GM12878 (cell line): Measurements from ENCODE around the gene RPAP3. TPM values are rescaled to one million over a fixed set of nuclear protein-coding genes. Genes with fewer than 3 reads are reported as not detected.

ENCODE experiments used
- ATAC-seq: fragments of 200-7000 bp; cut with Tn5 transposase; 3 replicates; pipeline ENCODE4 v1.9.1; 2020; ENCODE audit warnings: mild to moderate bottlenecking, moderate library complexity
- BruUV-seq: library from RNA; stranded (reverse); fragments of 400-500 nt; replicated peaks from 2 replicates; lab custom pipeline; 2021; lab: Mats Ljungman, UMichigan
- CTCF ChIA-PET: fragments of 300-600 bp; sonication (Branson Sonifier 250); formaldehyde crosslinking; extraction: SDS; loops from one replicate; lab custom pipeline; 2021; ENCODE audit warnings: inconsistent platforms; lab: Yijun Ruan, JAX
- POLR2A ChIA-PET: fragments of 350-600 bp; formaldehyde crosslinking; extraction: SDS; loops from one replicate; lab custom pipeline; 2021; ENCODE audit warnings: inconsistent platforms; lab: Charles Lee
- RAD21 ChIA-PET: fragments of 300-600 bp; sonication (Branson Sonifier 250); formaldehyde crosslinking; loops from one replicate; lab custom pipeline; 2023; ENCODE audit warnings: antibody characterized with exemption; ENCODE audit not compliant: unreplicated experiment; lab: Charles Lee
- SMC1A ChIA-PET: fragments of 300-600 bp; sonication (Branson Sonifier 250); formaldehyde crosslinking; loops from one replicate; lab custom pipeline; 2023; ENCODE audit not compliant: unreplicated experiment, uncharacterized antibody; lab: Charles Lee
- DNase-seq: peaks from one replicate; pipeline ENCODE4 v3.0.0-alpha.2; 2011; ENCODE audit warnings: low read depth, low spot score
- FAIRE-seq: peaks from 3 replicates; lab custom pipeline; 2011; peaks lifted over from hg19 to GRCh38; lab: Jason Lieb, UNC
- H2AFZ ChIP-seq: 2 replicates; pipeline ENCODE4 v1.6.0; 2011; ENCODE audit warnings: low read depth, low read length, control low read depth; ENCODE audit not compliant: control insufficient read depth
- H3K27ac ChIP-seq: 2 replicates; pipeline ENCODE4 v1.5.1; 2011; ENCODE audit warnings: control low read depth; ENCODE audit not compliant: control insufficient read depth, insufficient read depth
- H3K27me3 ChIP-seq, 2 experiments: replicated peaks in 1 of 2; 2 replicates each; pipeline versions ENCODE4 v1.6.0 to v1.6.1; 2011; ENCODE audit warnings: low read length in 1 of 2; ENCODE audit not compliant: control insufficient read depth in 2 of 2, insufficient read depth in 2 of 2
- H3K36me3 ChIP-seq, 2 experiments: 2 replicates each; pipeline ENCODE4 v1.5.1; 2011; ENCODE audit warnings: low read length in 1 of 2; ENCODE audit not compliant: control insufficient read depth in 2 of 2, insufficient read depth in 2 of 2
- H3K4me1 ChIP-seq: 2 replicates; pipeline ENCODE4 v1.6.1; 2011; ENCODE audit warnings: mild to moderate bottlenecking, low read length, moderate library complexity, mixed read lengths; ENCODE audit not compliant: control insufficient read depth, insufficient read depth
- H3K4me2 ChIP-seq: 2 replicates; pipeline ENCODE4 v1.6.0; 2011; ENCODE audit warnings: control low read depth; ENCODE audit not compliant: control insufficient read depth, insufficient read depth
- H3K4me3 ChIP-seq: fragments of 200-600 bp; sonication (generic); 2 replicates; pipeline ENCODE4 v1.5.1; 2016
- H3K79me2 ChIP-seq: 2 replicates; pipeline ENCODE4 v1.6.0; 2011; ENCODE audit warnings: low read length; ENCODE audit not compliant: control insufficient read depth, insufficient read depth
- H3K9ac ChIP-seq: 2 replicates; pipeline ENCODE4 v1.8.0; 2011; ENCODE audit warnings: low read length, control low read depth, mixed read lengths; ENCODE audit not compliant: control insufficient read depth, insufficient read depth
- H3K9me3 ChIP-seq: replicated peaks from 3 replicates; pipeline ENCODE4 v1.5.1; 2011; ENCODE audit warnings: mild to moderate bottlenecking, low read length; ENCODE audit not compliant: control insufficient read depth, insufficient read depth
- H4K20me1 ChIP-seq: 2 replicates; pipeline ENCODE4 v1.6.0; 2011; ENCODE audit not compliant: control insufficient read depth, insufficient read depth
- BCL11A ChIP-seq: IDR thresholded peaks from 2 replicates; pipeline ENCODE4 v1.6.1; 2011; ENCODE audit warnings: low read depth, low read length
- EZH2 ChIP-seq: IDR thresholded peaks from 2 replicates; pipeline ENCODE4 v1.6.1; 2012; ENCODE audit warnings: low read depth, mild to moderate bottlenecking, control low read depth, inconsistent platforms, low read length, borderline replicate concordance; ENCODE audit not compliant: control insufficient read depth
- MYC ChIP-seq: IDR thresholded peaks from 2 replicates; pipeline ENCODE4 v1.6.1; 2011; ENCODE audit warnings: mild to moderate bottlenecking, low read length, moderate library complexity, inconsistent platforms; ENCODE audit not compliant: insufficient read depth, insufficient replicate concordance, insufficient read length, severe bottlenecking
- NR2C1 ChIP-seq: fragments of 450-650 bp; IDR thresholded peaks from 2 replicates; pipeline ENCODE4 v1.6.1; 2017; ENCODE audit warnings: antibody characterized with exemption, mild to moderate bottlenecking, moderate library complexity
- NR2F1 ChIP-seq: fragments of 450-650 bp; conservative IDR thresholded peaks from 2 replicates; pipeline ENCODE4 v1.6.1; 2017; ENCODE audit warnings: mild to moderate bottlenecking
- WGBS: methylation state at CpG from one replicate; pipeline ENCODE4 v1.1.6; 2016; ENCODE audit warnings: low lambda C conversion rate; ENCODE audit not compliant: insufficient replicate concordance, insufficient coverage; ENCODE audit errors: missing lambda C conversion rate; 5-methylcytosine and 5-hydroxymethylcytosine counted together
- in situ Hi-C: fragments of 300-500 bp; cut with MboI; formaldehyde crosslinking; loops from 9 replicates; pipeline ENCODE4 v1.14.3; 2018; ENCODE audit warnings: mixed read lengths
- intact Hi-C: fragments of 100-400 bp; cut with micrococcal nuclease; formaldehyde crosslinking; loops from one replicate; pipeline ENCODE4 v1.14.2; 2022; ENCODE audit not compliant: unreplicated experiment
- polyA plus RNA-seq, 11 experiments: library from polyadenylated mRNA; depleted of rRNA in 4 of 11; unstranded in 6 of 11; stranded (reverse) in 5 of 11; fragments of >200 nt; fragmentation: Nextera tagmentation in 4 of 11; fragmentation: Illumina TruSeq in 1 of 11; extraction: Ambion mirVana in 4 of 11; extraction: Trizol in 1 of 11; gene quantifications; 1 replicate in 1 of 11; 2 replicates in 10 of 11; pipeline versions ENCODE4 v1.2.1 to v1.2.3, GENCODE V29; 2011 to 2016; ENCODE audit warnings: inconsistent platforms in 2 of 11, missing spikeins in 2 of 11, low read depth in 1 of 11
- total RNA-seq, 4 experiments: library from RNA; depleted of rRNA in 3 of 4; stranded (reverse); fragments of >200 nt in 3 of 4; fragmentation: Illumina TruSeq in 1 of 4; extraction: Trizol in 1 of 4; gene quantifications; 2 replicates each; pipeline versions ENCODE4 v1.2.1 to v1.2.3, GENCODE V29; 2013 to 2021

The RPAP3 gene
- total and polyA plus RNA-seq, 10 of the 15 experiments (the other 5 are each of a cell fraction or from before 2014, with no cell fraction given) = 14.1 to 50.6 (median 28.4) TPM

GRCh38 chr12:47722136-47722834, 16.5 kb upstream of the RPAP3 start:
- Histone ChIP-seq H2AFZ (no peak overlapping the region), H3K27me3 (no peaks in the 10 kb centered on the region), H3K36me3 (no peaks in the 10 kb centered on the region), H3K9me3 (no peaks in the 10 kb centered on the region), H3K4me3 (no peak overlapping the region), H3K27ac (no peak overlapping the region), H3K79me2 (no peaks in the 10 kb centered on the region), H4K20me1 (no peaks in the 10 kb centered on the region), H3K4me1 (peaks cover 18% of the 10 kb centered on the region), H3K4me2 (no peak overlapping the region), H3K9ac (no peak overlapping the region)
- ChIA-PET RAD21 (interaction anchor here (7.9 kb wide), 1 partner anchor 20 kb away, joined by 42 read pairs; no protein-coding TSS in a partner anchor), POLR2A (interaction anchor here (1.3 kb wide), 1 partner anchor 41 kb away, joined by 3 read pairs; no protein-coding TSS in a partner anchor), CTCF (interaction anchor here (5.5 to 7.2 kb wide), 2 partner anchors 20 to 45 kb away, joined by 48 to 87 read pairs; no protein-coding TSS in a partner anchor), SMC1A (interaction anchor here (1.2 to 7.9 kb wide), 3 partner anchors 19 to 48 kb away, joined by 3 to 60 read pairs (median 4); no protein-coding TSS in a partner anchor)
- TF ChIP-seq EZH2 = no peak
- TF ChIP-seq MYC = no peak
- no peak for TF ChIP-seq BCL11A
- ATAC-seq (no peak), FAIRE-seq (no peak), DNase-seq (no peak)
- no TSS peak for BruUV-seq
- in situ Hi-C loops (no loop called here), intact Hi-C loops (no loop called here)
- 77% methylated on average over 7 of the region's 7 CpGs for WGBS

GRCh38 chr12:47721431-47721973, 15.7 kb upstream of the RPAP3 start:
- no peak for FAIRE-seq
- ChIA-PET POLR2A (interaction anchor here (1.3 kb wide), 1 partner anchor 41 kb away, joined by 3 read pairs; no protein-coding TSS in a partner anchor), CTCF (interaction anchor here (1.0 to 7.2 kb wide), 3 partner anchors 21 to 53 kb away, joined by 4 to 87 read pairs (median 48); no protein-coding TSS in a partner anchor), RAD21 (interaction anchor here (7.9 kb wide), 1 partner anchor 21 kb away, joined by 42 read pairs; no protein-coding TSS in a partner anchor), SMC1A (interaction anchor here (1.2 to 7.9 kb wide), 3 partner anchors 20 to 49 kb away, joined by 3 to 60 read pairs (median 4); no protein-coding TSS in a partner anchor)
- Histone ChIP-seq H2AFZ (no peak overlapping the region), H3K79me2 (no peaks in the 10 kb centered on the region), H3K4me2 (no peak overlapping the region), H3K36me3 (no peaks in the 10 kb centered on the region), H3K27ac (no peak overlapping the region), H3K27me3 (no peaks in the 10 kb centered on the region), H3K4me3 (no peak overlapping the region), H3K9ac (no peak overlapping the region), H3K4me1 (peaks cover 11% of the 10 kb centered on the region), H4K20me1 (no peaks in the 10 kb centered on the region), H3K9me3 (no peaks in the 10 kb centered on the region)
- intact Hi-C loops (no loop called here), in situ Hi-C loops (no loop called here)
- DNase-seq = no peak
- BruUV-seq = no TSS peak
- no peak for TF ChIP-seq MYC
- peak; percentile 69 for TF ChIP-seq NR2F1
- TF ChIP-seq NR2C1 = peak; percentile 26; the same call in 1 of the 2 replicates
- 88% methylated on average over 9 of the region's 9 CpGs for WGBS
- ATAC-seq = peak; percentile 24
